Measurements from ENCODE around the gene DUSP6. TPM values are rescaled to one million over a fixed set of nuclear protein-coding genes. Genes with fewer than 3 reads are reported as not detected.

Gene DUSP6
- total RNA-seq, 1 donor from 2014 or later = 15.0 TPM

GRCh38 chr12:89373763-89374572, 21.7 kb upstream of the DUSP6 start:
- ATAC-seq = peak; percentile 48

DNA sequence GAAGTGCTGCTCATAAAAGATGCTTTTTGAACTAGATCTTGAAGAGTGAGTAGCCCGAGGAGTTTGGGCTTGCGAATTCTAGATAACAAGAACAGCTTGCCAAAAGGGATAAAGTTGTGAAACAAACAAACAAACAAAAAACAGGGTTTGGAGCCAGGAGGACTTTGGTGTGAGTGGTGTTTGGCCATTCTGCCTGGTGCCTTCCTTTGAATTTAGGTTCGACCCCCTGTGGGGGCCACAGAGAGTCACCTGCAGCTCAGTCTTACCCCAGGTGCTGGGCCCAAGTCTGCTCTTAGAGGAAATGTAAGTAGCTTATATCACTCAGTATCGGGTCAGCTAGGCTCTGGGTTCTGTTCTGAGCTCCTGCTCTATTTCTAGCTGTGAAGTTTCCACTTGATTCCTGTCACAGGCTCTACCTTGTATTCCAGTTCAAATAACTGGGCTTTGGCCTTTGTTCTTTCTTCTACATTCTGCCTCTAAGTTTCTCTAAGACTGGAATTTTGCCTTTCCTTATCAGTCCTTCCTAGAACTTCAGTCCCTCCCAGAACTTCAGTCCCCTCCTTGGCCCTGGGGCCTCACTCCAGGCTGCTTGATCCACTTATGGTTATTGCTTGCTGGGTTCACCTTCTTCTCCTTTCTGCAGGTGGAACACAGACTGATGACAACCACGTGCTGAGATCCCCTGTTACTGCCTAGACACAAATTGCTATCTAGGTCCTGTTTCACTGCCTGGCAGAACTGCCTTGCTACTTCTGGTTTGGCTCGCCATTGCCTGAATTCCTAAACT, 20.5 kb upstream of the DUSP6 start:
- ATAC-seq = no peak

GRCh38 chr12:89370850-89371249, 18.5 kb upstream of the DUSP6 start:
- peak; percentile 49 for ATAC-seq

DNA sequence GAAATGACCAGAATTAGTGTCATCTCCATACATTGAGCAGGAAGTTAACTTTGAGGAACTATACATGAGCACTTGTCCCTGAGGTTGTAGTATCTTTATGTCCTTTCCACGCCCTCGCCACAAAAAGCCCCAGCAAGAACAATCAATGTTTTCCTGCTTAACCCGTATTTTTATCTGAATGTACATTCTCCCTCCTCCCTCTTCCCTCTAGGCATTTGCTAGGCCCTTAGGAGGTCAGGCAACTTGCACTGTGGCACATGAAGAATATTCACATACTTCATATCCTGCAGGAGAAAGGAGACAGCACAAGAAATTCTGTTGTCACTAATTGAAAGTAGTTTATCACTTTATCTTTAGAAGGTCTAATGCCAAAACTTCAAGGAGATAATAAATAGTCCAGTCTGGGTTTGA, 18.1 kb upstream of the DUSP6 start:
- peak; percentile 56 for ATAC-seq

GRCh38 chr12:89369166-89369565, 16.9 kb upstream of the DUSP6 start:
- ATAC-seq = no peak

- ATAC-seq = no peak
Measured at GRCh38 chr12:89368391-89368790, 16.1 kb upstream of the DUSP6 start.

- ATAC-seq = no peak
Measured at GRCh38 chr12:89366676-89367364, 14.5 kb upstream of the DUSP6 start.

- no peak for ATAC-seq
Measured at GRCh38 chr12:89364631-89365030, 12.3 kb upstream of the DUSP6 start.

- ATAC-seq = no peak
Measured at GRCh38 chr12:89364058-89364457, 11.8 kb upstream of the DUSP6 start.

DNA sequence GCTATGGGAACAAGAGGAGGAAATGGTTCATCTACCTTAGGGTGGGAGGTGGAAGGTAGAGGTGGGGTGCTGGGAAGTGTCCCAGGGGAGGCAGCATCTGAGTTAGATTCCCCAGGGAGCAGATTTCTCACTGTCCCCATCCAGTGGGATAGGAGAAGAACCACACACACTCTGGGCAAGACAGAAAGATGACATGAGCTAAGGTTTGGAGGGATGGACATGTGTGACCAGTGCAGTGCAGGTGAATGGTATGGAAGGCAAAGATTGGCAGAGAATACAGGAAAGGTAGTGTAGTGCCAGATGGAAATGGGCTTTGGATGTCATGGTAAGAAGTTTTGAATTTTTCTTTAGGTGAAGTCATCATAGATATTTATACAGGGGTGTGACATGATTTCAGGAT, 11.3 kb upstream of the DUSP6 start:
- ATAC-seq = no peak

DNA sequence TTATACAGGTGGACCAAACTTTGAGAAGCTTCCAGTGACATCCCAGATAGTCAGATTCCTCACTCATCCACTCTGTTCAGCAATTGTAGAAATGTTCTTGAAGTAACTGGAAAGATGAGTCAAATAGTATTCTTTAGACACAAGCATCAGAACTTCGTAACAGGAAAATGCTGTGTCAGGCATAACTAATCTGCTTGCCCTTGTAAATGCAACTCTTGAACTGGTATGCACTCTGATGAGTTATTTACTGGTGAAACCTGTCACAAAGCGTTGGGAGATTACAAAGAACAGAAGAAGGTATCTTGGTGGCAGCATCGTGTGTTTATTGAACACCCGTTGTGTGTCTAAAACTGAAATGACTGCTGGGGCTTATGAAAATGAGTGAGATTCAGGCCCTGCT, 10.8 kb upstream of the DUSP6 start:
- peak; percentile 89 for ATAC-seq

- no peak for ATAC-seq
Measured at GRCh38 chr12:89359615-89360014, 7.3 kb upstream of the DUSP6 start.

DNA sequence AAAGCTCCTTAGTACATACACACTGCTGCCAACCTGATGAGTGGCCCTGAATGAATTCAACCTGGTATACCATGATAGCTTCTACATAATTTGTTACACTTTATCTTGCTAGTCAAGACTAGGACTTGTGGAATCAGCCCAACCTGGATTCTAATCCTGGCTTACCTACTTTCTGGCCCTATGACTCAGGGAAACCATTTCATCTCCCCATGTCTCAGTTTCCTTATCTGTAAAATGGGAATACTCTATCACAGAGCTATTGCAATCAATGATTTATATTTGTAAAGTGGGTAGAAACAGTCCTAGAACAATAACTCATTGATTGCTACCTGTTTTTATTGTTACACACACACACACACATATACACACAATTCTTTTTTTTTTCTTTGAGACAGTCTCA, 6.5 kb upstream of the DUSP6 start:
- ATAC-seq = no peak

GRCh38 chr12:89357297-89357730, 5.0 kb upstream of the DUSP6 start:
- no peak for ATAC-seq

DNA sequence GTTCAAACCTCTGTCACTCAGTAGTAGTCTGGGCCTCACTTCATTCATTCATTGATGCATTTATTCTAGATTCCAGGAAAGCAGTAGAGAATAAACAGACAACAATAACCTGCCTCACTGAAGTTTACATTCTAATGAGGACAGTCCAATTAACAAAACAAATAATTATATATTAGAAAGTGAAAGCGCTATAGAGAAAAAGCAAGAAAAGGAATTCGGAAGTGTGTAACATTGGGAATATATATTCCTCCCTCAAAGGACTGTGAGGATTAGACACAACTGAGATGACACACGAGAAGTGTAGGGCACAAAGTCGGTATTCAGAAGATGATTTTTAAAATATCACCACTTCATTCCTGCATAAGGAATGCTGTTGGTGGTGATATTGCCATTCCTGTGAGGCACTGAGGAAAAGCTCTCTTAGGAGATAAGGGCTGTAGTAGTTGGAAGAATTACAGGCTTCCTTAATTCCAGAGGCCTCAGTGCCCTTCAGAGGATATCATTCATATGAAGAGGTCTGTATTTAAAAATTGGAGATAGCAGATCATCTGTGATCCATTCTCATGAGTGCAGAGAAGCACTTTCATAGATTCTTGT, 3.9 kb upstream of the DUSP6 start:
- ATAC-seq = no peak

- ATAC-seq = no peak
Measured at GRCh38 chr12:89355243-89356068, 3.2 kb upstream of the DUSP6 start.

DNA sequence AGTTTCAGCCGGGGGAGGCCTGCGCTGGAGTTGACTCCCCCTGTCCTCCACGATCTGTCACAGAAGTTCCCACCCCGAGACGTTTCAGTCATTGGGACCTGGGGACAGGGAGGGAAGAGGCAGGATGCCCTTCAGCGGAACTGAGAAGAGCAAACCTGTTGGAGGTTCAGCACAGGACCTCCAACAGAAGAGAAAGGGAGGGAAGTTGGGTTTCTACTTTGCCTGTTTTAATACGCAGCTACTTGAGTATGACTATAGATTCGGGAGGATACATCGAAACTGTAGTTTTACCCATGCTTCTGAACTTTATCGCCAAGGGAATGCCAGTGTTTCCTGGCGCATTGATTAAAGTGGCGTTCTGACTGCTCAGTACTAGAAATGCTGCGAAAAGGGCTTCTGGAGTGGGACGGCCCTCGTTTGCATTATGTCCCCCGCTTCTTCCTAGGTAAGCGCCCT, 2.3 kb upstream of the DUSP6 start:
- no peak for ATAC-seq

DNA sequence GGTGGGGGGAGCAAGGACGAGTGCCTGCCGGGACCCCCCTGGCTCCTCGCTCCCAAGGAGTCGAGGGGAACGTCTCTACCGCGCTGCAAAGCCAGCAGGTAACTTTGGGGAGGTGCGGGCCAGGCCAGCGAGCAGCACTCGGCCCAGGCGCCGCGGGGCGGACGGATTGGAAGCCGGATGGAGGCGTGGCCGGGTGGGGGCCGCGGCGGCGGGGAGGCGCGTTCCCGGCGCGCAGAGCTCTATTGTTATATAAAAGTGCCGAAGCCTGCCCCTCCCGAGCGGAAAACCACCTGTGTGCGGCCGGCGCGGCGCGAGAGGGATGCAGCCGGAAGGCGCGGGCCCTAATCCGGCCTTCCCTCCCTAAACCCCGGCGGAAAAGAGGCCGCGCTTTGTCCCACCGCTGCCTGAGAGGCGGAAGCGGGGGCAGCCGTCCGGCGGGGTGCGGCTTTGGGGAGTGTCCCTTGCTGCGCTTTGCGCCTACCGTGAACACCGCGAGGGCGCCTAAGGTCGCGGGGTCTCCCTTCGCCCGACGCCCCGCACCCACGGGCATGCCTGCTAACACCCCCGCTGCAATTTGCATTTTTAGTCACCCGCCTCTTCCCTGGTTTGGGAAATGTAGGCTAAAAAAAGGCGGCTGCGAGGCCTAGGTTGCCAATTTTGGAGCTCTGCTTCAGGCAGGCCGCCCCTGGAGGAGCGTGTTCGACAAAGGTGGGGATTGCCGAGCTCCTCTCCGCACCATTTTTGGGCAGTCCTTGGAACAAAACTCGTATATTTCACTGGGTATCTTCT, 1.7 kb upstream of the DUSP6 start:
- peak; percentile 72 for ATAC-seq

DNA sequence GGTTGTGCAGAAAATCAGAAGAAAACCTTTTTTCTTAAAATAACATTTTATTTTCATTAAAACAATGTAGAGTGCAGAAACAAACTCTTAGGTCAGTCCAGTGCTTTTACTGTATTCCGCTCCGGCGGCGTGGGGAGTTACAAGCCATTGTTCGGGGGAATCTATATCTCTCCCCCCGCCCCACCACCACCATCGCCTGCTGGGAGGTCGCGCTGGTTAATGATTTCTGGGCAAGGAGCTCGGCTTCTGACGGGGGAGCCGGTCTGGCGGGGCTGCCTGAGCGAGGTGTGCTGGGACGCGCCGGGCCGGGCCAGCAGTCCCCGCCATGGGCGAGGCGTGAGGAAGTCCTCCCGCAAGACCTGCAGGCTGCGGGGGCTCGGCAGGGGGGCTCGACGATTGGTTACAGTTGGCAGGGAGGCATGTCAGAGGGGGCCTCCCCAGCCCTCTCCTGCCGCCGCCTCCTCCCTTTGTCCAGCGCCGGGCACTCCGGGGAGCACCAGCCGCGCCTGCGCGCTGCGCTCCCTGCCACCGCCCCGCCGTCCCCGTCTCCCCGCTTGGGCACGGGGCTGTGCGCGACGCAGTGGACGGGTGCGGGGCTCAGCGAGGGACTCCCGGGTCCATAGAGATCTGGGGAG, 1.0 kb upstream of the DUSP6 start:
- peak; percentile 55 for ATAC-seq

DNA sequence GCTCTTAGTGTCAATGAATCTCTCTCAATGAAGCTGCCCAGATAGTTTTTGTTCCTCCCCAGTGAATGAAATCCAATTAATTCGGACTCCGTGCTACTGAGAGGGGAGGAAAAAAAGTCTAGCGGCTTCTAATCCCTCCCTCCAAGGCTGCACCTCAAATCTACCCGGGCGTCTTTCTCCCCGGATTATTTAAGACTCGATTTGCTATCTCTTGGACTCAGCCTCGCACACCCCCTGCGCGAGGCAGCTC, 134 bp downstream of the DUSP6 start:
- no peak for ATAC-seq

Measured in esophagus mucosa (tissue), 1 donor.